ENCODE measurements around the gene MYH7B. TPM values are rescaled to one million over a fixed set of nuclear protein-coding genes. Genes with fewer than 3 reads are reported as not detected.

MYH7B gene
- total RNA-seq, 1 donor, result not detected

DNA sequence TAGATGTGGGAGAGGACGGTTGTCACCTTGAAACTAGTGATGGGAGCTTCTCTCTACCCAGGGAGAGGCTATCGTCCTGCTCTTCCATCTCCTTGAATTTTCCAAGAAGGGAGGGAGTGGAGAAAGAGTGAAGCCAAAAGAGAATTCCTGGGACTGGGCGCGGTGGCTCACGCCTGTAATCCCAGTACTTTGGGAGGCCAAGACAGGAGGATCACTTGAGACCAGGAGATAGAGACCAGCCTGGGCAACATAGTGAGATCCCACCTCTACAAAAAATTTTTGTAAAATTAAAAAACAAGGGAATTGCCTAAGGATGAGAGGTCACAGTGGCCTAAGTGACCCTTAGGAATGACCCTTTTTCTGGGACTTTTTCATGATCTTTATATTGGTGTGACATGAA is 8.8 kb downstream of the MYH7B start:
- no peak overlapping the region for H3K4me3 ChIP-seq (ENCODE audit: low read depth, low read length)
- TF ChIP-seq, protein P1, sequence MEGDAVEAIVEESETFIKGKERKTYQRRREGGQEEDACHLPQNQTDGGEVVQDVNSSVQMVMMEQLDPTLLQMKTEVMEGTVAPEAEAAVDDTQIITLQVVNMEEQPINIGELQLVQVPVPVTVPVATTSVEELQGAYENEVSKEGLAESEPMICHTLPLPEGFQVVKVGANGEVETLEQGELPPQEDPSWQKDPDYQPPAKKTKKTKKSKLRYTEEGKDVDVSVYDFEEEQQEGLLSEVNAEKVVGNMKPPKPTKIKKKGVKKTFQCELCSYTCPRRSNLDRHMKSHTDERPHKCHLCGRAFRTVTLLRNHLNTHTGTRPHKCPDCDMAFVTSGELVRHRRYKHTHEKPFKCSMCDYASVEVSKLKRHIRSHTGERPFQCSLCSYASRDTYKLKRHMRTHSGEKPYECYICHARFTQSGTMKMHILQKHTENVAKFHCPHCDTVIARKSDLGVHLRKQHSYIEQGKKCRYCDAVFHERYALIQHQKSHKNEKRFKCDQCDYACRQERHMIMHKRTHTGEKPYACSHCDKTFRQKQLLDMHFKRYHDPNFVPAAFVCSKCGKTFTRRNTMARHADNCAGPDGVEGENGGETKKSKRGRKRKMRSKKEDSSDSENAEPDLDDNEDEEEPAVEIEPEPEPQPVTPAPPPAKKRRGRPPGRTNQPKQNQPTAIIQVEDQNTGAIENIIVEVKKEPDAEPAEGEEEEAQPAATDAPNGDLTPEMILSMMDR (IDR thresholded peaks at IDR 0.05; ENCODE audit: insufficient read depth, low read depth, low read length), result no peak
- no peak for DNase-seq (ENCODE audit: low read depth)

DNA sequence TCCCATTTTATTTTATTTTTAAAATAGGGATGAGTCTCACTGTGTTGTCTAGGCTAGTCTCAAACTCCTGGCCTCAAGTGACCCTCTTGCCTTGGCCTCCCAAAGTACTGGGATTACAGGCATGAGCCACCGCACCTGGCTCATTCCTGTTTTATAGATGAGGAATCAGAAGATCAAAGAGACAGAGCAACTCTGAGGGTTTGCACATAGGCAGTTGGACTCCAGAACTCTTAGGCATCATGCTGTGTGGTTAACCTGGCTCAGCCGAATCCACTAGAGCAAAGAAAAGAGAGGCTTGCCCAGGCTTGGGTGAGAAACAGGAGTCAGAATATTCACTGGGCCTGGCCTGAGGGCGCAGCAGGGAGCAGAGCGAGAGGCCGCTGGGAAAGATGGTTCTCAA is 9.4 kb downstream of the MYH7B start:
- DNase-seq (ENCODE audit: low read depth), result no peak
- no peak overlapping the region for H3K4me3 ChIP-seq (ENCODE audit: low read depth, low read length)
- TF ChIP-seq, protein P1 (IDR thresholded peaks at IDR 0.05; ENCODE audit: insufficient read depth, low read depth, low read length), result no peak

DNA sequence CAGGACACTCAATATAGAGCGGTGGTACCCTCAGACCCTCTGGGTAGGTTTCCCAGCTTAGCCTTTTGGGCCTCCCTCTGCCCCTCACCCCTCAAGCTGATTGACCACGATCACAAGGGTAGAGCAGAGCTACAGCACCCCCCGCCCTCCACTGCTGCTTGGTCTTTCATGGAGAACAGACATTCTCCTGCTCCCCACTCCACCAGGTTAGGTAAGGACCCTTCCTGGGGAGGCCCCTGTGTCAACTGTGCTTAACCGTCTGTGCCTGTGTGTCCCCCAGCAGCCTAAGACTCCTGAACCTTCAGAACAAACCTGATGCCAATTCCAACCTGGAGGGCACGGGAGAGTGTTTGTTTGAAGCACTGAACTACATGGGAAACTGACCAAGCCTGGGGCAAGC is 11.8 kb downstream of the MYH7B start:
- no peak for DNase-seq (ENCODE audit: low read depth)
- no peak overlapping the region for H3K4me3 ChIP-seq (ENCODE audit: low read depth, low read length)
- TF ChIP-seq, protein P1 (IDR thresholded peaks at IDR 0.05; ENCODE audit: insufficient read depth, low read depth, low read length), result no peak

DNA sequence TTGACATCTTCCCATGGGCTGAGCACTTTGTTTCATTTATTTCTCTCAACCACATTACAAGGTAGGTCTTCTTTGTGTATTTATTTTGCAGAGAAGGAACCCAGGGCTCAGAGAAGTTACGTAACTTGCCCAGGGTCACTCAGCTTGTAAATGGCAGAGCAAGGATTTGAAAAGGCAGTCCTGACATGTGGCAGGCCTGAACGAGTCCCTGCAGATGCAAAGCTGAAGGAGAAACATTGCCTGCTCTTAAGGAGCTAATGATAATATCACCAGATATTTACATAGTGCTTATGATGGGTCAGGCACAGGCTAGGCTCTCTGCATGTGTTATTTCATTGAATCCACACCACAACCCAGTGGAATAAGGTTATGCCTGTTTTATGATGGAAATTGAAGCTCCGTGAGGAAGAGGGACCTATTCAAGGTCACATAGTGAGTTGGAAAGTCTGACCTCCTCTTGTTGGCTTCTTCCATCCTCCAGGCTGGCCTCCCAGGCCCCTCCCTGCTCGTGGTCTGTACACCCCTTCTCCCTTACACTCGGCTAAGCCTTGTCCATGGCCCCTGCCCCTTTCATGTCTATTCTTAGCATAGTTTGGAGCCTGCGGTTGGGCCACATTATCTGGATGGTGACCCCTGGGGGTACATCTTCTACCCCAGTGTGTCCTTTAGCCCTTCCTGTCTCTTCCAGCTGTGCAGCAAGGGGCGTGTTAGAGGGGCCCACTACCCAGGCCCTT is 12.5 kb downstream of the MYH7B start:
- DNase-seq (ENCODE audit: low read depth), result peak; percentile 51
- no peak overlapping the region for H3K4me3 ChIP-seq (ENCODE audit: low read depth, low read length)
- TF ChIP-seq, protein P1 (IDR thresholded peaks at IDR 0.05; ENCODE audit: insufficient read depth, low read depth, low read length), result no peak

DNA sequence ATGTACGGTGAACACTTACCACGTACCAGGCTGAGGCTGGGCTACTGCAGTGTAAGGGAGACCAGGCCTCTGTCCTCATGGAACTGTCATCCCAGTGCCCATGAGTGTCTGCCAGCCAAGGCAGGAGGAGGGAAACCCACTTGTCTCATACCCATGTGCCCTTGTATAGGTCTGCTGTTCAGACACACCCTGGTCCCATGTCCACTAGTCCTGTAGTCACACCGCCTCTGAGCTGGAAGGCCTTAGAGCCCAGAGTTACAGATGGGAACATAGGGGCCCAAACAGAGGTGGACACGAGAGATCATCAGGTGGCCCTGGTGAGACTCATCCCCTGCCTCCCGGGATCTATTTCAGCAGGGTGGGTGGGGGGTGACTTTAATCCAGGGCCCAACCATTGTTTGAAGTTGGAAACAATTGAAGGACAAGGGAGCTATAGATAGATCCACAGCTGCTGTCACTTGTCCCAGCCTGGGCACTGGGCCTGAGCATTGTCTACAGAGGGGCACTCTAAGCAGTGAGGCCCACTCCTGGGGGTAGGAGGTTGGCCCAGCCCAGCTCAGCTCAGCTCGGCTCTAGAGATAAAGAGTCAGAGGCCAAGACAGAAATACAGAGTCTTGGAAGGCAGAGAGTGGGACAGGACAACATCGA is 14.6 kb downstream of the MYH7B start:
- no peak overlapping the region for H3K4me3 ChIP-seq (ENCODE audit: low read depth, low read length)
- TF ChIP-seq, protein P1 (IDR thresholded peaks at IDR 0.05; ENCODE audit: insufficient read depth, low read depth, low read length), result no peak
- no peak for DNase-seq (ENCODE audit: low read depth)

DNA sequence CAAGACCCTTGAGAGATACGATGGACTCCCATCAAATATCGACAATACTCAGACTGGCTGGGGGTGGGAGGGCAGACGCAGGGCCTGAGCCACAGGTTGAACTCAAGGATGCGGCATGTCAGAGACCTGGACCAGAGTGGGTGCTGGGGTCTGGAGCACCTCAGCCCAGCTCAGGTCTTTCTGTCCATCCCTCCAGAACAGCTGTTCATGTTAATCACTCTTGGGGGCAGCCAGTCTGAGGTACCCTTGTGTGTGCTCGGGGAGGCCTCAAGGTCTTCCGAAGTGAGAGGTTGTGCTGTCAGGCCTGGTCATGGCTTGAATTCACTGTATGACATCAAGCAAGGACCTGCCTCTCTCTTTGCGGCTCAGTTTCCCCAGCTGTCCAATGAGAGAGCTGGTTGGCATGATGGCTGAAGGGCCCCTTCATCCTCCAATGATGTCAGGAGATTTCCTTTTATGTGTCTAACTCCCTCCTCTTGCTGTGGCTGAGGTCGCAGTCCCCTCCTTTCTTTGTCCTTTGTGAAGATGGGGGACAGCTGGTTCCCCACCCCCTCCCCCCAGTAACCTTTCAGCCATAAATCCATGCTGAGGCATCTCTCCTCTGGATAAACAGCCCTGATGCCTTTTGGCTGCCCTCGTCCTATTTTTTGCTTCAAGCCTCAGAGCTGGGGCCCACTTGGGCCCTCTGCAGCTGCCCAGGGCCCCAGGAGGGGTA is 15.3 kb downstream of the MYH7B start:
- no peak overlapping the region for H3K4me3 ChIP-seq (ENCODE audit: low read depth, low read length)
- no peak for DNase-seq (ENCODE audit: low read depth)
- TF ChIP-seq, protein P1 (IDR thresholded peaks at IDR 0.05; ENCODE audit: insufficient read depth, low read depth, low read length), result no peak

All from fibroblast of villous mesenchyme (primary cell).